Adipose tissue (tissue), 3 donors: Measurements from ENCODE around the gene THRA. TPM values are rescaled to one million over a fixed set of nuclear protein-coding genes. Genes with fewer than 3 reads are reported as not detected.

Experiments used
- H3K27ac ChIP-seq: one replicate; pipeline ENCODE4 v1.5.1; 2013; ENCODE audit warnings: low read depth, low read length
- WGBS, 3 donors: extraction: QIAGEN DNeasy Blood & Tissue Kit; methylation state at CpG; one replicate each; pipeline ENCODE4 v1.1.7; 2013; 5-methylcytosine and 5-hydroxymethylcytosine counted together
- polyA plus RNA-seq, 3 donors: library from polyadenylated mRNA; stranded (reverse); fragments of 200-250 nt; gene quantifications; one replicate each; pipeline ENCODE4 v1.2.3, GENCODE V29; 2013
- donor health status: healthy with polysubstance abuse.
- donor health status: Bipolar disorder and iron deficiency.
- donor health status: healthy.

THRA gene
- polyA plus RNA-seq, 3 donors: 22.5 to 64.0 (median 60.6) TPM

DNA sequence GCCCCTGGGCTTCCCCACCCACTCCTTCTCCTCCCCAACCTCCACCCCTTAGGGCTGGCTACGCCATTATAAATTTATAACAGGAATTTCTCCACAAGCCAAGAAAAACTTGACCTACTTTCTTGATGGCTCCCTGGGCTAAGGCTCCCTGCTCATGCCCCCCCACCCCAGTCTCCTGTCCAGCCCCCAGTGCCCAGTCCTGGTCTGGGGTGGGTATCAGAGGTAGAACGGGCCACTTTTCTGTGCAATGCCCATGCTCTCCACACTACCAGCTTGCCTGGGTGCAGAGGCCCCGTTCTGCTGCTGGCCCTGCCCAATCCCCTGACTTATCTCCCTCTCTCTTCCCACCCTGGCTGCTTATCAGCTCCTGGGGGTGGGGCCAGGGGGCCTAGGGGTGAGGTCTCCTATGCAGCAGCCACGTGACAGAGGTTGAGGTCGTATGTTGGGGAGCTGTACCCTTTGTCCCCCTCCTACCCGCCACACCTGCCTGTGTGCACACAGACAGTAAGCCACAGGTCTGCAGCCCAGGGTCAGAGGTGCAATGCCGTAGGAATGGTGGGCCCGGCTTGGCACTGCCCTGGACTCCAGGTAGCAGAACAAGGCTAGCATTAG is 10.1 kb downstream of the THRA start:
- no peak overlapping the region for H3K27ac ChIP-seq
- 14 to 49% (median 43%) methylated on average over 8 of the region's 8 CpGs for WGBS, 3 donors

DNA sequence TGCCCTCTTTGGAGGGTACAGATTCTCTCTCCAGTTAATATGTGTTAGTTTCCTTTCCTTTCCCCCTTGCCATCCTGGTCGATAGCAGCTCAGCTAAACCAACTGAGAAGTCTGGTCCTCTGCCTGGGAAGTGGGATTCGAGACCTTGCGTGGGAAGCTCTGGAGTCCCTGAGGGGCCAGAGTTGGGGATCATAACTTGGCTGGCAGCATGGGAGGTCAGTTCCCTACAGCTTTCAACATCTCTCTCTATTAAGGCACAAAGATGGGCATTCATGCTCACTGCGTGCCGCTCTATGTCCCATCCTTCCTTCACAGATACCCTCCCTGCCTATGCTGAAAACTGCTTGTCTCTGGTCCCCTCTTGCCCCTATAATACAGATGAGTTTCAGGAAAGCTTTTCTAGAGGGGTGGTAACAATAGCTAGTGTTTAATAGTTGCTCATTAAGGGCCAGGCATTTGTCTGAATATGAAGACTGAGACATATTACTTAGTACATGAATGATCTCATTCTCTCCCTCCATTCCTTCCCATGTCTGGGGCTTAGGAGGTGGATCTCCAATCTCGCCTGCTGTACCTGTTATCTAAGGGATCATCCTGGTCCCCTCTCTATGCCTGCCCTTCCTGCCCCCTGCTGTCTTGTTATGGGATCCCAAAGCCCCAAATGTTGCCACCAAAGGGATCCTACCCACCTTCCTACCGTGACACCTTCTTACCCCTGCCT is 10.8 kb downstream of the THRA start:
- WGBS, 3 donors: 76 to 85% (median 82%) methylated on average over 7 of the region's 7 CpGs
- H3K27ac ChIP-seq: no peak overlapping the region

DNA sequence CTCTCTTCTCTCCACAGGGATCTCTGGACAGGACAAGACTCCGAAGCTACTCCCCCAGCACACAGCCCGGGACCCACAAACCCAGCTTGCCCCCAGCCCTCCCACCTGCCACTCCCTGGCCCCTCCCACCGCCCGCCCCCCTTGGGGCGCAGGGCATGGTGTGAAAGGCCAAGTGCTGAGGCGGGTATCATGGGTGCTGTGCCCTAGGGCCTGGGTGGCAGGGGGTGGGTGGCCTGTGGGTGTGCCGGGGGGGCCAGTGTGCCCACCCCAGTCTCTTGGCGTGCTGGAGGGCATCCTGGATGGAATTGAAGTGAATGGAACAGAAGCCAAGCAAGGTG is 11.4 kb downstream of the THRA start:
- 83 to 87% (median 85%) methylated on average over 7 to 8 of the region's 8 CpGs for WGBS, 3 donors
- H3K27ac ChIP-seq: no peak overlapping the region

DNA sequence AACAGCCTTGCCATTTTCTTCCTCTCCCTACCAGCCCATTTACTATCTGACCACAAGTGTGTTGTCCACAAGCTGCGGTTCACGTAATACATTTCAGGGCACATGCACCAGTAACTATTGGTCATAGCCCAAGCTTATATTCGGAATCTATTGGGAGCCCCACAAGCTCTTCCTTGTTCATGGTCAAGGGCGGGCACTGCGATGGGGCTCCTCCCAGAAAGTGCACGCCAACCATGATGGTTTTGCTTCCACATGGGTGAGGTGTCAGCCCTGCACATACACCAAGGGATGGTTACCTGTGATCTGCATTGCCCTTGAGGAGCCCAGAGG is 12.1 kb downstream of the THRA start:
- H3K27ac ChIP-seq: no peak overlapping the region
- WGBS, 3 donors: 26 to 51% (median 39%) methylated on average over 6 of the region's 6 CpGs

DNA sequence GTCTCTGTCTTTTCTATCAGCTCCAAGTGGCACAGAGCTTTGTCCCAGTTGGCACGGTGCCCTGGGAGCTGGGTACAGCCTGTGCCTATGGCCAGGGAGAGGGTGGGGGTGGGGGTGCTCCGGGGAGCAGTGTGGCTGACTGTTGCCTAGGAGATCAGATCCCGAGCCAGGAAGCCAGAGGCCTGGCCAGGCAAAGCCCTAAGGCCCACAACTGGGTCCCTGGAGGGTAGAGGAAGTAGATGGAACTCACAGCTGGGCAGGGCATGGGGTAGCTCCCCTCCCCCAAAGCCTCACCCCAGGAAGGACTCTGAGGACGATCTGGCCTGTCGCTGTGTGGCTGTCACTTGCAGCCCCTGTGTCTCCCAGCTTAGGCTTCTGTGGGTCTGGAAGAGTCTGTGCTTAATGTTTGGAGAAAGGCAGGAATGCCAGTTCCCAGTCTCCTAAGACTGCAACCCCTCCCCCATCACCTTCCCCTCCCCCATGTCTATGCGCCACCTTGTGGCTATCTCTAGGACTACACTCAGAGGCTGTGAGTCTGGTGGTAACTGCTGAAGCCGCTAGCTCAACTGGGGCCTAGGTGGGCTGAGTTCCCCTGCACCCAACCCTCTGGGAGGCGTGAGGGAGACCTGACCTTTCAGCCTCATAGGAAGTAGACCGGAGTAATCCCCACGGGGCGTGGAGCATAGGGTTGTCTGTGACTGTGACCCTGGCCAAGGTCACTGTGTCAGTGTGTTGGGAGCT is 12.6 kb downstream of the THRA start:
- 4 to 8% (median 7%) methylated on average over 11 of the region's 11 CpGs for WGBS, 3 donors

DNA sequence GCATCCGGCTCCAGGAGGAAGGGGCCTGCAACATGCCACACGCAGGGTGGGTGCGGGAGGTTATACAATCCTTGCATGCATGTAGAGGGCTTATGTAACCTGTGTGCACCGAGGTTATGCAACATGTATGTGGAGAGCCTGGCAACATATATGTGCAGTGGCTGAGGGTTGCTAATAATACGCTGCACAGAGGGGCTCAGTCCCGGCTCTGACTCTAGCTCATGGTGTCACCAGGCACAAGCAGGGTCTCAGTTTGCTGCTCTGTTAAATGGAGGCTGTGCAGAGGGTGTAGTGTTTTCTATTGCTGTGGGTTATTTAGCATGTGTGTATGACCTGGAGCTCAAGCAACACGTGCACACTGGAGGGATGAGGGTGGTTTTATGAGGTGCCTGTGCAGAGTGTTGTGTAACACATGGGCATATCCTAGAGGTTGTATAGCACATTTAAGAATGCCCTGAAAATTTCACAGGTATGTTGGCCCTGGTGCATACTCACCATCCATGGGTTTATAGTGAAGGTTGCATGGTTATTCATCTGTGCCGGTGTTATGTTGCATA is 13.3 kb downstream of the THRA start:
- H3K27ac ChIP-seq: no peak overlapping the region
- 28 to 40% (median 37%) methylated on average over 8 of the region's 8 CpGs for WGBS, 3 donors

More for the DNA sequence above, 12.6 kb downstream of the THRA start:
- no peak overlapping the region for H3K27ac ChIP-seq

DNA sequence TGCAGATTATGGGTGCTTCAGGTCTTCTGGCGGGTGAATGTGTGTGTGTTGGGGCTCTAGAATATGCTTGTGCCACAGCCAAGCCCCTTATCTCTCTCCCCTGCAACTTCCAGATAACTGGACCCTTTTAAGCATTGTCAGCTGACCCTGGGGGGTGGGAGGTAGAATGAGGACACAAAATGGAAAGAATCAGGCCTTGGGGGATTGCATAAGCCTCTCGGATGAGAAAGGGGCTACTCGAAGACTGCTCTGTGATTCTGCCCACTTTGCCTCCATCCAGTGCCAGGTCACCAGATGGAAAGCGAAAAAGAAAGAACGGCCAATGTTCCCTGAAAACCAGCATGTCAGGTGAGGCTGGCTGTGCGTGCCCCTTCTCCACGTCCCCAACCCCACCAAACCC is 13.8 kb downstream of the THRA start:
- no peak overlapping the region for H3K27ac ChIP-seq
- WGBS, 3 donors: 64 to 82% (median 66%) methylated on average over 7 of the region's 7 CpGs

DNA sequence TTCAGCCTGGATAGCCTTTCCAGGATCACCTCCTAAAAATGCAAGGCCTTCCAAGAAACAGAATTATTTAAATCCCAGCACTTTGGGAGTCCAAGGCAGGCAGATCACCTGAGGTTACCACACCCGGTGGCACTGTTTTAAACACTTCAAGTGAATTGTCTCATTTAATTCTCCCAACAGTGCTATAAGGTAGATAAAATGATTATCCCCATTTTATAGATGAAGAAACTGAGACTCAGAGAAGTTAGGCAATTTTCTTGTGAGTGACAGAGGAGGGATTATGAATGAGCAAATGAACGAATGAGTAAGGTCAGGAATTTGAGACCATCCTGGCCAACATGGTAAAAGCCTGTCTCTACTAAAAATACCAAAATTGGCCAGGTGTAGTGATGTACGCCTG is 16.8 kb downstream of the THRA start:
- WGBS, 3 donors: 88 to 90% (median 89%) methylated on average over 3 of the region's 3 CpGs

DNA sequence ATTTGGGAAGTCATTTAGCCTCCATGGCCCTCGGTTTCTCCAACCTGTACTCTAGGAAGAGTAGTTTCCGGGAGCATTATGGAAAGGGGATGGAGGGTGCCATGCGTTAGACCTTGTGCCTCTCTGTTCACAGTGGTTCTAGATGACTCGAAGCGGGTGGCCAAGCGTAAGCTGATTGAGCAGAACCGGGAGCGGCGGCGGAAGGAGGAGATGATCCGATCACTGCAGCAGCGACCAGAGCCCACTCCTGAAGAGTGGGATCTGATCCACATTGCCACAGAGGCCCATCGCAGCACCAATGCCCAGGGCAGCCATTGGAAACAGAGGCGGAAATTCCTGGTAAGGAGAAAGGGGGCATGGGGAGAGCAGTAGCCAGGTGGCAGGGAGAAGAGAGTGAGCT is 21.7 kb downstream of the THRA start:
- WGBS, 3 donors: 95 to 96% (median 95%) methylated on average over 14 of the region's 14 CpGs
- H3K27ac ChIP-seq: no peak overlapping the region

More for the DNA sequence above, 16.8 kb downstream of the THRA start:
- no peak overlapping the region for H3K27ac ChIP-seq

DNA sequence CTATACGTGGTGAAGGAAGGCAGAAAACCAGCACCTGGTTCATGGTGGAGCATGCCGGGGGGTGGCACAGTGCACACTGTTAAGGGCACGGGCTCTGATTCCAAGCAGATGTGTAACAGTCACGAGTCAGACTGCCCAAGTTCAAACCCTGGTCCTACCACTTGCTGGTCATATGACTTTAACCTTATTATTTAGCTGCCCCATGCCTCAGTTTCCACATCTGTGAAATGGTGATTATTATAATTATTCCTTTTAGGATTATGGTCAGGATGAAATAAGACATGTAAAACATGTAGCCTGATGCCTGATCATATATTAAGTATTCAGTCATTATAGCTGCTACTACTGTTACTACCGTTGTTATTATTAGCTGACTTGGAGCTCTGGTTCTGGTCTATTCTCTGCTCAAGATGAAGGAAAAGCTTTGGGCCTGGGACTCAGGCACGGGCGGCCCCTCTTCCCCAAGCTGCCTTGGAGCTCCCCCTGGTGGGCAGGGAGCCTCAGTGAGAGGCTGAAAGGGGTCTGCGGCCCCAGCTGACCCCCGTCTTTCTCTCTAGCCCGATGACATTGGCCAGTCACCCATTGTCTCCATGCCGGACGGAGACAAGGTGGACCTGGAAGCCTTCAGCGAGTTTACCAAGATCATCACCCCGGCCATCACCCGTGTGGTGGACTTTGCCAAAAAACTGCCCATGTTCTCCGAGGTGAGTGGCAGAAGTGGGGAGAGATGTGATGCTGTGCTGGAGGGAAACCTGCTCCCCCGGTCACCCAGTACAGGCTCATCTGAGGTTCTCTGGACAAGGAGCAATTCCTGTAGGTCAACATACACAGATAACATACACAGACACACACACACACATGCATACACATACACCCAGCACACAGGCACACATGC is 23.6 kb downstream of the THRA start:
- 57 to 64% (median 58%) methylated on average over 17 of the region's 17 CpGs for WGBS, 3 donors
- no peak overlapping the region for H3K27ac ChIP-seq

DNA sequence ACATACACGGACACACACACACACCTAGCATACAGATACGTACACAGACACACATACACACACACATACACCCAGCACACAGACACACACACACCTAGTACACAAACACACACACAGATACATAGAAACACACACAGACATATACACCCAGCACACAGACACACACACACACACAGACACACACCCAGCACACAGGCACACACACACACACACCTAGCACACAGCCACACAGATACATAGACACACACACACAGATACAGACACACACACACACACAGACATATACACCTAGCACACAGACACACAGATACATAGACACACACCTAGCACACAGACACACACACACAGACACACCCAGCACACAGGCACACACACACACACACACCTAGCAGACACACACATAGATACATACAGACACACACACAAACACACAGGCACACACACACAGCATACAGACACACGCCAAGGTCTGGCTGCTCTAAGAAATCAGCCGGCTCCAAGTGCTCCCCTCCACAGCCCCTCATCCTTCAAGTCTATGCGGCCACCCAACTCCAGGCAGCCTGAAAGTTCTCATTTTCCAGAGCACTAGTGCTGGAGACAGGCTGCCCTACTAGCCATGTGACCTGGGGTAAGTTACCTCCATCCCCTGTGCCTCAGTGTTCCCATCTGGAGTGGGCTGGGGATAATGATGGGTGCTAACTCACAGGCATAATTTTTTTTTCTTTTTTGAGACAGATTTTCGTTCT is 24.5 kb downstream of the THRA start:
- H3K27ac ChIP-seq: no peak overlapping the region
- 82 to 83% (median 83%) methylated on average over 6 of the region's 6 CpGs for WGBS, 3 donors

DNA sequence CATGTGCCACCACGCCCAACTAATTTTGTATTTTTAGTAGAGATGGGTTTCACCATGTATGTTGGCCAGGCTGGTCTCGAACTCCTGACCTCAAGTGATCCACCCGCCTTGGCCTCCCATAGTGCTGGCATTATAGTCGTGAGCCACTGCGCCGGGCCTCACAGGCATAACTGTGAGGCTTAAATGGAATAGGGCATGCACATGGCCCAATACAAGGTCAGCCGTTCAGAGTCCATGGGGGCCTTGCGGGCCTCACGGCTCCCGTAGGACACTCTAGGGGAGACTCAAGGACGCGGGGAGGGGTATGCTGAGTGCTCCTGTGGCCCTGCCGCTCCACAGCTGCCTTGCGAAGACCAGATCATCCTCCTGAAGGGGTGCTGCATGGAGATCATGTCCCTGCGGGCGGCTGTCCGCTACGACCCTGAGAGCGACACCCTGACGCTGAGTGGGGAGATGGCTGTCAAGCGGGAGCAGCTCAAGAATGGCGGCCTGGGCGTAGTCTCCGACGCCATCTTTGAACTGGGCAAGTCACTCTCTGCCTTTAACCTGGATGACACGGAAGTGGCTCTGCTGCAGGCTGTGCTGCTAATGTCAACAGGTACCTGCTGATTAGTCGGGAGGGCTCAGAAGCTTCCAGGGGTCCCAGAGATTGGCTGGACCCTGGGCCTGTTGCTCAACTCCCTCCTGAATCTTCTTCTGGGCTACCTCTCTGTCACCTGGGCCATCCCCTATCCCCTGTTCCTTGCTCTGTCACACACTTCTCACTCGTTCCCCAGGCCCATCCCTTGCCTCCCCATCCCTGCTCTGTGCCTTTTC is 25.3 kb downstream of the THRA start:
- H3K27ac ChIP-seq: no peak overlapping the region
- 90 to 93% (median 90%) methylated on average over 28 of the region's 28 CpGs for WGBS, 3 donors

DNA sequence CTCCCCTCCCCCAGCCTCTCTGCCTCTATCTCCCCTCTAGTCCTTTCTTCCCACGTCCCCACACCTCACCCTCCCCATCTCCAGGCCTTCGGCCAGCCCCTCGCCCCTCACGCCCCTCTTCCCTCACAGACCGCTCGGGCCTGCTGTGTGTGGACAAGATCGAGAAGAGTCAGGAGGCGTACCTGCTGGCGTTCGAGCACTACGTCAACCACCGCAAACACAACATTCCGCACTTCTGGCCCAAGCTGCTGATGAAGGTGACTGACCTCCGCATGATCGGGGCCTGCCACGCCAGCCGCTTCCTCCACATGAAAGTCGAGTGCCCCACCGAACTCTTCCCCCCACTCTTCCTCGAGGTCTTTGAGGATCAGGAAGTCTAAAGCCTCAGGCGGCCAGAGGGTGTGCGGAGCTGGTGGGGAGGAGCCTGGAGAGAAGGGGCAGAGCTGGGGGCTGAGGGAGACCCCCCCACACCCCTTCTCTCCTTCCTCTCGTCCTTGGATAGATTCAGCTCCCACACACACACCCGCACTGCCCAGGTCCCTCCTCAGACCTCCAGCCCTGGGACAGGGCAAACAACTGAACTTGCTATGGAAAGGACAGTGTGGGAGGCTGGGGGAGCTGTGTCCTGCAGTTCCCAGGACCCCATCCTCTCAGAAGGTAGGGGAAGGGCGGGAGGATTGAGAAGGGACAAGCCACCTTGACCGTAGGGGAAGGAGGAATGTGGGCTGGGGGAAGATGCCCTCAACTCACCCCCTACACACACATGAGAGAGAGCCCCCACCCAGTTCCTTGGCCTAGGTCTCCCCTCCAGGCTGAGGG is 26.5 kb downstream of the THRA start:
- WGBS, 3 donors: 81 to 83% (median 83%) methylated on average over 26 of the region's 26 CpGs
- no peak overlapping the region for H3K27ac ChIP-seq

DNA sequence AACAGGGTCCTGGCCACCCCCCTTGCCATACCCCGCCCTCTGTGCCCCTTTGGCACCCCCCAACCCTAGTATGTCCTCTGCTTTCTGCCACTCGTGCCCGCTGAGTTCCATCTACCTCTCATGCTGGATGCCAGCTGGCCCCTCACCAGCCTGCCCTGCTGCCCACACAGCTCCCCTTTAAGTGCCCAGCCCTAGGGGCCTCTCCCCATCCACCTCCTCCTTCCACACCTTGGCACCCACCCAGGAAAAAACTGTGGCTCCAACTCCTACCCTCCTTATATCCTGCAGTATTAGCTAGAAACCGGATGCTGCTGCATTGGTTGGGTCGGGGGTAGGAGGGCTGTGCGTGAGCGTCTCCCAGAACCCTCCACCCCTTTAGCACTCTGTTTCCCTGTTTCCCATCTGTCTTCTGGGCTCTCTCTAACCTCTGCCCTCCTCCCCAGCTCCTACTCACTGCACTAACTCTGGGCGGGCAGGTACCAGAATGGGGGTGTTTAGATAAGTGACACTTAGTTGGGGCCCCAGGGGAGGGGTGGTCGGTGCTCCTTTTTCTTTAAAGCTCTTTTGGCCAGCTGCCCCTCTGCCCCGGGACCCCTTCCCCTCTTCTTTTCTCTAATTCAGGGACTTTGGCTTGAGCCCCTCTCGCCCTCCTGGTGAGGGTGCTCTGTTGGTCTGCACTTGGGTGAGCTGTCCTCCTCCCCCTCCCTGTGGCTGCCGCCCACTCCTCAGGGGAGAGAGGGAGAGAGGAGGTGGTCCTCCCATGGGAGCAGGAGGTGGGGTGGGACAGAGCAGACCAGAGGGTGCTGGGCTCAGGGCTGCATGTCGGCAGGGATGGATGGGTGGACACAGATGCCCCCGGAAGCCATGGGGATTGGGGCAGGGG is 27.7 kb downstream of the THRA start:
- WGBS, 3 donors: 65 to 71% (median 65%) methylated on average over 13 of the region's 14 CpGs
- H3K27ac ChIP-seq: no peak overlapping the region

DNA sequence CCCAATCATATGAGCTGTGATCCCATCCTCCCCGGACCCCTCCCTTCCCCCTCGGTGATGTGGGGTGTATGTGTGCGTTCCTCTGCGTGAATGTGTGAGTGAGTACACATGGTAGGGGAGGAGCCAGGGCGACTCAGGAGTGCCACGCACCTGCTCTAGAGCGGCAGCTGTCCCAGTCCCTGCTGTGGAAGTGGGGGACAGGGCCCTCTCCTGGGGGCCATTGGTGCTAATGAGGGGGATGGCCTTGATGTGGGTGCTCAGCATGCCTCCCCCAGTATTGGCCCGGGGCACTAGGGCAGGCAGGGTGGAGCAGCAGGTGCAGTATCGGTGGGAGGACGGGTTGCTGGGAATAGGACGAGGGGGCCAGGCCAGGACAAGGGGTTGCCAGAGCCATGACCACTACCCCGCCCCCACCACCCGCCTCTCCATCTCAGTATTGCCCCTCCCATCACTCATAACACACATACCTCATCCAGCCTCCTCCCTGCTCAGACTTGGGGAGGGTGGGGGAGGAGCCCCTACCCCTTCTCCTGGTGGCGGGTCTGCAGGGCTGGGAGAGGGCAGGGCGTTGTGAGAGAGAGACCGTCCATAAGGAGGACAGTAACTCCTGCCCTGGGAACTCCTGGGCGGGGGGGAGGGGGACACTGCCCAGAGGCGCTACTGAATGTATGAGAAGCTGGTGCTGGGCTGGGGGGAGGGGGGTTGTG is 29.1 kb downstream of the THRA start:
- WGBS, 3 donors: 29 to 61% (median 59%) methylated on average over 16 to 18 of the region's 18 CpGs

More for the DNA sequence above, 29.1 kb downstream of the THRA start:
- no peak overlapping the region for H3K27ac ChIP-seq
